NCI-H1092 (cell line): ENCODE results near the gene BEGAIN.
"Not testable (repeated sequence)": the region's sequence is repeated elsewhere in the genome, so short reads cannot be mapped to it uniquely, and the experiment has no call there.

ENCODE experiments used
- DNase-seq: peaks from one replicate; lab custom pipeline; 2025; lab: John Stamatoyannopoulos, UW

The BEGAIN gene

GRCh38 chr14:100523131-100523842 is 63.9 kb downstream of the BEGAIN start:
- DNase-seq: no peak

GRCh38 chr14:100522616-100523099 is 64.6 kb downstream of the BEGAIN start:
- no peak for DNase-seq

GRCh38 chr14:100506053-100506452 is 81.2 kb downstream of the BEGAIN start:
- DNase-seq: not testable (repeated sequence)

- no peak for DNase-seq
These were observed 82.7 kb downstream of the BEGAIN start for GRCh38 chr14:100504372-100505078.

GRCh38 chr14:100503251-100503650 is 84.0 kb downstream of the BEGAIN start:
- no peak for DNase-seq

- DNase-seq: no peak
These were observed 84.5 kb downstream of the BEGAIN start for GRCh38 chr14:100502622-100503220.

- DNase-seq: no peak
These were observed 87.1 kb downstream of the BEGAIN start for GRCh38 chr14:100500128-100500527.

- no peak for DNase-seq
These were observed 89.1 kb downstream of the BEGAIN start for GRCh38 chr14:100498068-100498467.

- no peak for DNase-seq
These were observed 91.3 kb downstream of the BEGAIN start for GRCh38 chr14:100495917-100496316.

- no peak for DNase-seq
These were observed 92.6 kb downstream of the BEGAIN start for GRCh38 chr14:100494645-100495044.

GRCh38 chr14:100490252-100490651 is 97.0 kb downstream of the BEGAIN start:
- no peak for DNase-seq

GRCh38 chr14:100488057-100488456 is 99.2 kb downstream of the BEGAIN start:
- DNase-seq: no peak

GRCh38 chr14:100487304-100487703 is 99.9 kb downstream of the BEGAIN start:
- DNase-seq: no peak
